Activated effector memory CD4-positive, alpha-beta T cell treated with Interleukin-2 at 50 U/mL for 16 hours (primary cell): Measurements from ENCODE around the gene FAM47E.

Source experiments
- DNase-seq: peaks from one replicate; pipeline ENCODE4 v3.0.0-alpha.2; 2020

The FAM47E gene

GRCh38 chr4:76305033-76305687, 53.6 kb downstream of the FAM47E start:
- DNase-seq, result no peak

GRCh38 chr4:76305971-76306881, 54.7 kb downstream of the FAM47E start, which contains the start of gene STBD1:
STBD1 (plus strand) TSS chr4:76306733; CDS start chr4:76306770, 37 bp downstream.
- no peak for DNase-seq

- DNase-seq, result no peak
These were observed 55.5 kb downstream of the FAM47E start for GRCh38 chr4:76306882-76307659.

GRCh38 chr4:76307660-76308014, 56.1 kb downstream of the FAM47E start:
- no peak for DNase-seq

GRCh38 chr4:76308548-76308947, 57.0 kb downstream of the FAM47E start:
- DNase-seq, result no peak

GRCh38 chr4:76309939-76310550, 58.5 kb downstream of the FAM47E start:
- DNase-seq, result no peak

- no peak for DNase-seq
These were observed 59.2 kb downstream of the FAM47E start for GRCh38 chr4:76310683-76311082.

- no peak for DNase-seq
These were observed 60.4 kb downstream of the FAM47E start for GRCh38 chr4:76311896-76312331.

GRCh38 chr4:76312457-76312856, 60.9 kb downstream of the FAM47E start:
- DNase-seq, result no peak

GRCh38 chr4:76313547-76313946, 62.0 kb downstream of the FAM47E start:
- no peak for DNase-seq

- DNase-seq, result no peak
These were observed 63.9 kb downstream of the FAM47E start for GRCh38 chr4:76315267-76315918.

- DNase-seq, result no peak
These were observed 64.6 kb downstream of the FAM47E start for GRCh38 chr4:76316131-76316530.

- DNase-seq, result no peak
These were observed 70.7 kb downstream of the FAM47E start for GRCh38 chr4:76322236-76322635.

- DNase-seq, result no peak
These were observed 73.6 kb downstream of the FAM47E start for GRCh38 chr4:76325072-76325471.

GRCh38 chr4:76326515-76326914, 75.0 kb downstream of the FAM47E start:
- no peak for DNase-seq
